GM12878 (cell line): ENCODE data around the gene GLMP. TPM values are rescaled to one million over a fixed set of nuclear protein-coding genes. Genes with fewer than 3 reads are reported as not detected.
A peak's percentile ranks its signal among the peaks of the same experiment; 100 is the strongest.

Source experiments
- ATAC-seq: fragments of 200-7000 bp; cut with Tn5 transposase; 3 replicates; pipeline ENCODE4 v1.9.1; 2020; ENCODE audit warnings: mild to moderate bottlenecking, moderate library complexity
- BruUV-seq: library from RNA; stranded (reverse); fragments of 400-500 nt; replicated peaks from 2 replicates; lab custom pipeline; 2021; lab: Mats Ljungman, UMichigan
- CTCF ChIA-PET: fragments of 300-600 bp; sonication (Branson Sonifier 250); formaldehyde crosslinking; extraction: SDS; loops from one replicate; lab custom pipeline; 2021; ENCODE audit warnings: inconsistent platforms; lab: Yijun Ruan, JAX
- POLR2A ChIA-PET: fragments of 350-600 bp; formaldehyde crosslinking; extraction: SDS; loops from one replicate; lab custom pipeline; 2021; ENCODE audit warnings: inconsistent platforms; lab: Charles Lee
- RAD21 ChIA-PET: fragments of 300-600 bp; sonication (Branson Sonifier 250); formaldehyde crosslinking; loops from one replicate; lab custom pipeline; 2023; ENCODE audit warnings: antibody characterized with exemption; ENCODE audit not compliant: unreplicated experiment; lab: Charles Lee
- SMC1A ChIA-PET: fragments of 300-600 bp; sonication (Branson Sonifier 250); formaldehyde crosslinking; loops from one replicate; lab custom pipeline; 2023; ENCODE audit not compliant: unreplicated experiment, uncharacterized antibody; lab: Charles Lee
- DNase-seq: peaks from one replicate; pipeline ENCODE4 v3.0.0-alpha.2; 2011; ENCODE audit warnings: low read depth, low spot score
- FAIRE-seq: peaks from 3 replicates; lab custom pipeline; 2011; peaks lifted over from hg19 to GRCh38; lab: Jason Lieb, UNC
- H2AFZ ChIP-seq: 2 replicates; pipeline ENCODE4 v1.6.0; 2011; ENCODE audit warnings: low read depth, low read length, control low read depth; ENCODE audit not compliant: control insufficient read depth
- H3K27ac ChIP-seq: 2 replicates; pipeline ENCODE4 v1.5.1; 2011; ENCODE audit warnings: control low read depth; ENCODE audit not compliant: control insufficient read depth, insufficient read depth
- H3K27me3 ChIP-seq, 2 experiments: replicated peaks in 1 of 2; 2 replicates each; pipeline versions ENCODE4 v1.6.0 to v1.6.1; 2011; ENCODE audit warnings: low read length in 1 of 2; ENCODE audit not compliant: control insufficient read depth in 2 of 2, insufficient read depth in 2 of 2
- H3K36me3 ChIP-seq, 2 experiments: 2 replicates each; pipeline ENCODE4 v1.5.1; 2011; ENCODE audit warnings: low read length in 1 of 2; ENCODE audit not compliant: control insufficient read depth in 2 of 2, insufficient read depth in 2 of 2
- H3K4me1 ChIP-seq: 2 replicates; pipeline ENCODE4 v1.6.1; 2011; ENCODE audit warnings: mild to moderate bottlenecking, low read length, moderate library complexity, mixed read lengths; ENCODE audit not compliant: control insufficient read depth, insufficient read depth
- H3K4me2 ChIP-seq: 2 replicates; pipeline ENCODE4 v1.6.0; 2011; ENCODE audit warnings: control low read depth; ENCODE audit not compliant: control insufficient read depth, insufficient read depth
- H3K4me3 ChIP-seq: fragments of 200-600 bp; sonication (generic); 2 replicates; pipeline ENCODE4 v1.5.1; 2016
- H3K79me2 ChIP-seq: 2 replicates; pipeline ENCODE4 v1.6.0; 2011; ENCODE audit warnings: low read length; ENCODE audit not compliant: control insufficient read depth, insufficient read depth
- H3K9ac ChIP-seq: 2 replicates; pipeline ENCODE4 v1.8.0; 2011; ENCODE audit warnings: low read length, control low read depth, mixed read lengths; ENCODE audit not compliant: control insufficient read depth, insufficient read depth
- H3K9me3 ChIP-seq: replicated peaks from 3 replicates; pipeline ENCODE4 v1.5.1; 2011; ENCODE audit warnings: mild to moderate bottlenecking, low read length; ENCODE audit not compliant: control insufficient read depth, insufficient read depth
- H4K20me1 ChIP-seq: 2 replicates; pipeline ENCODE4 v1.6.0; 2011; ENCODE audit not compliant: control insufficient read depth, insufficient read depth
- ASH2L ChIP-seq: fragments of 300-600, 200-600 bp; sonication (generic); IDR thresholded peaks from 2 replicates; pipeline ENCODE4 v1.6.1; 2017; ENCODE audit warnings: low read depth, mild to moderate bottlenecking, borderline replicate concordance
- ATF7 ChIP-seq: fragments of 450-650 bp; IDR thresholded peaks from 2 replicates; pipeline ENCODE4 v1.6.1; 2016; ENCODE audit warnings: low read depth, mild to moderate bottlenecking
- BCL11A ChIP-seq: IDR thresholded peaks from 2 replicates; pipeline ENCODE4 v1.6.1; 2011; ENCODE audit warnings: low read depth, low read length
- CHD1 ChIP-seq: IDR thresholded peaks from 2 replicates; pipeline ENCODE4 v1.6.1; 2012; ENCODE audit warnings: low read depth, low read length, improper control_type of control experiment
- FOXM1 ChIP-seq: IDR thresholded peaks from 2 replicates; pipeline ENCODE4 v1.6.1; 2012; ENCODE audit warnings: low read depth, mild to moderate bottlenecking, inconsistent platforms, low read length, moderate library complexity
- MTA3 ChIP-seq: IDR thresholded peaks from 2 replicates; pipeline ENCODE4 v1.6.1; 2012; ENCODE audit warnings: low read length, inconsistent platforms, borderline replicate concordance
- NBN ChIP-seq: fragments of 450-650 bp; IDR thresholded peaks from 2 replicates; pipeline ENCODE4 v1.6.1; 2016
- NR2C2 ChIP-seq: IDR thresholded peaks from 2 replicates; pipeline ENCODE4 v1.6.1; 2011; ENCODE audit warnings: borderline replicate concordance, low read depth; ENCODE audit not compliant: control insufficient read depth, insufficient read length
- POLR2AphosphoS2 ChIP-seq: IDR thresholded peaks from 2 replicates; pipeline ENCODE4 v1.6.1; 2011; ENCODE audit warnings: low read depth, mild to moderate bottlenecking, low read length, improper control_type of control experiment, moderate library complexity
- SMAD5 ChIP-seq: IDR thresholded peaks from 2 replicates; pipeline ENCODE4 v1.6.1; 2016; ENCODE audit warnings: antibody characterized with exemption, low read depth
- WGBS: methylation state at CpG from one replicate; pipeline ENCODE4 v1.1.6; 2016; ENCODE audit warnings: low lambda C conversion rate; ENCODE audit not compliant: insufficient replicate concordance, insufficient coverage; ENCODE audit errors: missing lambda C conversion rate; 5-methylcytosine and 5-hydroxymethylcytosine counted together
- in situ Hi-C: fragments of 300-500 bp; cut with MboI; formaldehyde crosslinking; loops from 9 replicates; pipeline ENCODE4 v1.14.3; 2018; ENCODE audit warnings: mixed read lengths
- intact Hi-C: fragments of 100-400 bp; cut with micrococcal nuclease; formaldehyde crosslinking; loops from one replicate; pipeline ENCODE4 v1.14.2; 2022; ENCODE audit not compliant: unreplicated experiment
- polyA plus RNA-seq, 11 experiments: library from polyadenylated mRNA; depleted of rRNA in 4 of 11; unstranded in 6 of 11; stranded (reverse) in 5 of 11; fragments of >200 nt; fragmentation: Nextera tagmentation in 4 of 11; fragmentation: Illumina TruSeq in 1 of 11; extraction: Ambion mirVana in 4 of 11; extraction: Trizol in 1 of 11; gene quantifications; 1 replicate in 1 of 11; 2 replicates in 10 of 11; pipeline versions ENCODE4 v1.2.1 to v1.2.3, GENCODE V29; 2011 to 2016; ENCODE audit warnings: inconsistent platforms in 2 of 11, missing spikeins in 2 of 11, low read depth in 1 of 11
- total RNA-seq, 4 experiments: library from RNA; depleted of rRNA in 3 of 4; stranded (reverse); fragments of >200 nt in 3 of 4; fragmentation: Illumina TruSeq in 1 of 4; extraction: Trizol in 1 of 4; gene quantifications; 2 replicates each; pipeline versions ENCODE4 v1.2.1 to v1.2.3, GENCODE V29; 2013 to 2021
- TF ChIP-seq, protein P1 (sequence below): fragments of 450-650 bp; conservative IDR thresholded peaks from 2 replicates; pipeline ENCODE4 v1.6.1; 2017; ENCODE audit warnings: mild to moderate bottlenecking, moderate library complexity
- TF ChIP-seq, protein P2 (sequence below): fragments of 450-650 bp; IDR thresholded peaks from 2 replicates; pipeline ENCODE4 v1.6.1; 2018; ENCODE audit warnings: mild to moderate bottlenecking, low read depth, moderate library complexity; ENCODE audit not compliant: partially characterized antibody
- TF ChIP-seq, protein P3 (sequence below): IDR thresholded peaks from 2 replicates; pipeline ENCODE4 v1.6.1; 2012; ENCODE audit warnings: low read depth, low read length, improper control_type of control experiment

GLMP gene
- total and polyA plus RNA-seq, 10 of the 15 experiments (the other 5 are each of a cell fraction or from before 2014, with no cell fraction given): 4.4 to 30.0 (median 19.5) TPM

DNA sequence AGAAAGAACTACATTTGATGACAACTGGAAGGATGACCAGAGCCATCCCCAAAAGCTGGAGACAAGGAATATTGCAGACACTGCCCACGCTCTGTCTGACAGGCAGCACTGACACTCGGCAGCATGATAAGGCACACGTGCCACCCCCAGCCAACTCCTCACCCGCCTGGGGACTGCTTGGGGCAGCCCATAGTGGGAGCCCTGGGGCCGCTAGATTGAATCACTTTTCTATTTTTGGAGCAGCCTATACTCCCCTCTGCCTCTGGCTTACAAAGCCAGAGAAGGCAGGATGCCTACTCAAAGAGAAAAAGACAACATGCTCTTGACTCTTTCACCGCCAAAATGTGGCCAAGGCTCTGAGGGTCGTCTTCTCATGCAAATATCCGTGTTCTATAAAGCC is 14.2 kb downstream of the GLMP start (continued):
- TF ChIP-seq, protein P1, sequence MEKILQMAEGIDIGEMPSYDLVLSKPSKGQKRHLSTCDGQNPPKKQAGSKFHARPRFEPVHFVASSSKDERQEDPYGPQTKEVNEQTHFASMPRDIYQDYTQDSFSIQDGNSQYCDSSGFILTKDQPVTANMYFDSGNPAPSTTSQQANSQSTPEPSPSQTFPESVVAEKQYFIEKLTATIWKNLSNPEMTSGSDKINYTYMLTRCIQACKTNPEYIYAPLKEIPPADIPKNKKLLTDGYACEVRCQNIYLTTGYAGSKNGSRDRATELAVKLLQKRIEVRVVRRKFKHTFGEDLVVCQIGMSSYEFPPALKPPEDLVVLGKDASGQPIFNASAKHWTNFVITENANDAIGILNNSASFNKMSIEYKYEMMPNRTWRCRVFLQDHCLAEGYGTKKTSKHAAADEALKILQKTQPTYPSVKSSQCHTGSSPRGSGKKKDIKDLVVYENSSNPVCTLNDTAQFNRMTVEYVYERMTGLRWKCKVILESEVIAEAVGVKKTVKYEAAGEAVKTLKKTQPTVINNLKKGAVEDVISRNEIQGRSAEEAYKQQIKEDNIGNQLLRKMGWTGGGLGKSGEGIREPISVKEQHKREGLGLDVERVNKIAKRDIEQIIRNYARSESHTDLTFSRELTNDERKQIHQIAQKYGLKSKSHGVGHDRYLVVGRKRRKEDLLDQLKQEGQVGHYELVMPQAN: peak; percentile 93
- no peak for TF ChIP-seq MTA3

DNA sequence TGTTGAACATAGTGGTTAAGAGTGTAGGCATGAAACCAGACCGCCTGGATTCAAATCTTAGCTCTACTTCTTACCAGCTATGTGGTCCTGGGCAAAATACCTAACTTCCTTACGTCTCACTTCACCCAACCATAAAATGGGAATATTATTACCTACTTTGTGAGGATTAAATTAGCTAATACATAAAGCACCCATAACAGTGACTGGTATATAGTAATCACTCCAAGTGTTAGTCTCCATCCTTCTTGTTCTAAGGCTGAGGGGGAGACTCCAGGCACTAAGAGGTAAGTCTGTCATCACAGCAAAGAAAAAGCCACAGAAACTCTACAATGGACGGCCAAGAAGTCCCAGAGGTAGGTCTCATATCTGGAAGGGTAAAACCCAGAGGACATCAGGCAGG is 15.6 kb downstream of the GLMP start:
- Histone ChIP-seq H3K4me3 (peak overlapping the region; percentile 94; the same call in 1 of the 2 replicates), H3K79me2 (peaks cover 52% of the 10 kb centered on the region), H3K27me3 (no peaks in the 10 kb centered on the region), H4K20me1 (no peaks in the 10 kb centered on the region), H3K27ac (no peak overlapping the region), H3K9me3 (no peaks in the 10 kb centered on the region), H2AFZ (no peak overlapping the region), H3K36me3 (peaks cover 16 to 37% of the 10 kb centered on the region in 2 experiments), H3K4me2 (peak overlapping the region; percentile 70; the same call in 1 of the 2 replicates), H3K9ac (no peak overlapping the region), H3K4me1 (peaks cover 15% of the 10 kb centered on the region; the same call in 1 of the 2 replicates)
- ChIA-PET SMC1A (interaction anchor here (0.9 to 4.7 kb wide), 11 partner anchors 9 to 134 kb away, joined by 3 to 39 read pairs (median 4); partner anchors contain the start of genes GLMP and PMF1), CTCF (interaction anchor here (0.9 to 7.1 kb wide), 12 partner anchors 17 to 189 kb away, joined by 3 to 58 read pairs (median 4); partner anchors contain the start of genes CCT3 and TSACC), POLR2A (interaction anchor here (1.1 to 2.3 kb wide), 4 partner anchors 8 to 210 kb away, joined by 3 to 12 read pairs (median 4); partner anchors contain the start of gene PMF1), RAD21 (interaction anchor here (0.7 to 2.6 kb wide), 4 partner anchors 39 to 79 kb away, joined by 4 to 13 read pairs (median 8); partner anchors contain the start of gene PMF1)
- intact Hi-C loops (loop anchor here (10.0 kb wide), 1 partner anchor 185 kb away; no protein-coding TSS in a partner anchor), in situ Hi-C loops (no loop called here)
- no peak for DNase-seq
- TF ChIP-seq CHD1 (no peak), ASH2L (no peak), SMAD5 (no peak), POLR2AphosphoS2 (no peak), ATF7 (no peak), NBN (no peak), FOXM1 (no peak), BCL11A (no peak), NR2C2 (no peak)
- TF ChIP-seq, protein P2, sequence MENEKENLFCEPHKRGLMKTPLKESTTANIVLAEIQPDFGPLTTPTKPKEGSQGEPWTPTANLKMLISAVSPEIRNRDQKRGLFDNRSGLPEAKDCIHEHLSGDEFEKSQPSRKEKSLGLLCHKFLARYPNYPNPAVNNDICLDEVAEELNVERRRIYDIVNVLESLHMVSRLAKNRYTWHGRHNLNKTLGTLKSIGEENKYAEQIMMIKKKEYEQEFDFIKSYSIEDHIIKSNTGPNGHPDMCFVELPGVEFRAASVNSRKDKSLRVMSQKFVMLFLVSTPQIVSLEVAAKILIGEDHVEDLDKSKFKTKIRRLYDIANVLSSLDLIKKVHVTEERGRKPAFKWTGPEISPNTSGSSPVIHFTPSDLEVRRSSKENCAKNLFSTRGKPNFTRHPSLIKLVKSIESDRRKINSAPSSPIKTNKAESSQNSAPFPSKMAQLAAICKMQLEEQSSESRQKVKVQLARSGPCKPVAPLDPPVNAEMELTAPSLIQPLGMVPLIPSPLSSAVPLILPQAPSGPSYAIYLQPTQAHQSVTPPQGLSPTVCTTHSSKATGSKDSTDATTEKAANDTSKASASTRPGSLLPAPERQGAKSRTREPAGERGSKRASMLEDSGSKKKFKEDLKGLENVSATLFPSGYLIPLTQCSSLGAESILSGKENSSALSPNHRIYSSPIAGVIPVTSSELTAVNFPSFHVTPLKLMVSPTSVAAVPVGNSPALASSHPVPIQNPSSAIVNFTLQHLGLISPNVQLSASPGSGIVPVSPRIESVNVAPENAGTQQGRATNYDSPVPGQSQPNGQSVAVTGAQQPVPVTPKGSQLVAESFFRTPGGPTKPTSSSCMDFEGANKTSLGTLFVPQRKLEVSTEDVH: no peak
- TF ChIP-seq, protein P3, sequence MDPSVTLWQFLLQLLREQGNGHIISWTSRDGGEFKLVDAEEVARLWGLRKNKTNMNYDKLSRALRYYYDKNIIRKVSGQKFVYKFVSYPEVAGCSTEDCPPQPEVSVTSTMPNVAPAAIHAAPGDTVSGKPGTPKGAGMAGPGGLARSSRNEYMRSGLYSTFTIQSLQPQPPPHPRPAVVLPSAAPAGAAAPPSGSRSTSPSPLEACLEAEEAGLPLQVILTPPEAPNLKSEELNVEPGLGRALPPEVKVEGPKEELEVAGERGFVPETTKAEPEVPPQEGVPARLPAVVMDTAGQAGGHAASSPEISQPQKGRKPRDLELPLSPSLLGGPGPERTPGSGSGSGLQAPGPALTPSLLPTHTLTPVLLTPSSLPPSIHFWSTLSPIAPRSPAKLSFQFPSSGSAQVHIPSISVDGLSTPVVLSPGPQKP: no peak
- ATAC-seq: no peak
- no TSS peak for BruUV-seq
- FAIRE-seq: no peak
- WGBS: 55% methylated on average over 3 of the region's 3 CpGs
